ENCODE data around the gene DHRS9. TPM values are rescaled to one million over a fixed set of nuclear protein-coding genes. Genes with fewer than 3 reads are reported as not detected.

Gene DHRS9
- total RNA-seq, 1 experiment from 2014 or later = 0.21 TPM

DNA sequence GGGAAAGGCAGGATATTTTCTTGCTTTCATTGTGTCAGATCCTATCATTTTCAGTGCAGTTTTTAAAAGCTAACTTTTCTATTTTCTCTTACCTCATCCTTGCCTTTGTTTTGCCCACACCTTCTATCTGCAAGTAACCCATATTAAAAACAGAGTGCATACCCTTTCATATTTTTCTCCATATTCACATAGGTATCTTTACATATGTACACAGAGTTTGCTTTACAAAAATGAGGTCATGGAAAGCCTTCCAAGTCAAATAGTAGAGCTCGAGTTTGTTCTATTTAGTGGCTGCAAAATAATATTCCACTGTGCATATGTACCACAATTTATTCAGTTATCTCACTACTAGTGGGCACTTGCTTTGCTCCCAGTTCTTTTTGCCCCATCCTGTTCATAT is 3.9 kb upstream of the DHRS9 start:
- DNase-seq (ENCODE audit: low read depth) = no peak

DNA sequence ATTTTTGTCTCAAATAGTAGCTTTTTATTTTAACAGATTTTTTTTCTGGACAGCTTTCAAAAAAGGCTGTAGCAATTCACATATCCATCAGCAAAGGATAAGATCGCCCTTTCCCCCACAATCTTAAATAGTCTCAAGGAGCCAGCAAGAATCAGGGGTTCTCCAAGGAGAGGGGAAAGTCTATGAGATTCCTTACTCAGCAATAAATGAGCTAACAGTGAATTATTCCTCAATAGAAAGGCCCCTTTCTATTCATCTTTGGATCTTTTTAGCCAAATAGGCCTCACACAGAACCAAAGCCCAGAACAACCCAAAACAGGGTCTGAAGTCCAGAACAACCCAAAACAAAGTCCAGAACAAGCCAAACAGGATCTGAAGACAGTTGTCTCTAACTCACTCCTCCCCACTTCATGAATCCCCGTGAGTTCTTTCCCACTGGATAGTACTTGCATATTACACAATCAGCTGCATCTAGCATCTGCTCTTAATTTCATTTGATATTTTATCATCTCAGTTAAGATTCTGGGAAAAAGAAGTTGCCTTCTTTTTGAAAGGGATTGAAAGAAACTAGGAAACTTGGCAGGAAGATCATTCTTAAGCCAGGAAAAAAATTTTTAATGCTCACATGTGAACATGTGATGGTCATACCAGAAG is 3.4 kb upstream of the DHRS9 start:
- no peak for DNase-seq (ENCODE audit: low read depth)

DNA sequence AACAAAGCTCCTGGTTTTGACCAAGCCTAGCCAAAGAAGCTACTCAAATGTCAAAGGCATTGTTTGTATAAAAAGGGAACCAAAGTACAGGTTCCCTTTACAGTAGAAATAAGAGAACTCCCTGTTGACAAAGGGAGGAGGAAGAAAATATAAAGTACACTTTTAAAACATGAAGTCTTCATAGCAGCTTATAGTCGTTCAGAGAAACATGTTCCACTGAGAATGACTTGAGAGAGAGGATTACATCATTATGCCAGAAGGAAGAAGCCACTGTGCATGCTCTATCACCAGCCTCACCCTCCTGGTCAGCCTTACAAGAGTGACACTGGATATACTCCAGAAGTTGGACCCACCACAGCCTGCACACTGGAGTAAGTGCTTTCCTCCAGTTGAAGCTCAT is 2.5 kb upstream of the DHRS9 start:
- DNase-seq (ENCODE audit: low read depth) = no peak

DNA sequence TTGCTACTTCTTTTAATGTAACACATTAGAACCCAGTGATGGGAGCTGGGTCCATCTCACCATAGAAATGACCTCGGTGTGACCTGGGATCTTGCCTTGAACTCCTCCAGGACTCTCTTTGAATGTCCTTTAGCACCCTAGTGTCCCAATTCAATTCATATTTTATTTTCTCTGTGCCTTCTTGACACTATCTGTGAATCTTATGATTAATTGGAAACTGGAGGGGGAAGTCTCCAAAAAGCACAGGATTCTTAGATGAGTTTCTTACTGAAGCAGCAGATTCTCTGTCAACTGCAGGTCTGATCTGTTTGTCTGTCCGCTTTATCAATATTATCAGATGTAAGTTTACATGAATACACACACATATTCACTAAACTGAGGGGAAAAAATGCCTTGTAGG is 470 bp downstream of the DHRS9 start:
- DNase-seq (ENCODE audit: low read depth) = no peak

DNA sequence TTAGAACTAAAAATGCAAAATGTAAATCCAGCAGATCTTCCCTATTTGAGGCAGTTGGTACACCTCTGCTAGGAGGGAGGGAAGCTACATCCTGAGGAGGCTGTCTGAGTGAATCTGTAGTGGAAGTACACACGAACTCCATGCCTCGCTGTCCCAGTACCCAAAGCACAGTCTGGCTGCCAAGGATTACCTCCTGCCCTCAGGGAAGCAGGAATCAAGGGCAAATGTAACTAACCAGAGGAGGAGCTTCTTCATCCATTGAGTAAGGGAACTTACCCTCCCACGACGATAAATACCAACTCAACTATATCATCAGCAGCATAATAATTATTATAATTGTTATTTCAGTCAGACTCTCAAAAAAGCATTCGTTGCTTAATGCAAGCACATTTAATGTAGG is 2.1 kb downstream of the DHRS9 start:
- no peak for DNase-seq (ENCODE audit: low read depth)

DNA sequence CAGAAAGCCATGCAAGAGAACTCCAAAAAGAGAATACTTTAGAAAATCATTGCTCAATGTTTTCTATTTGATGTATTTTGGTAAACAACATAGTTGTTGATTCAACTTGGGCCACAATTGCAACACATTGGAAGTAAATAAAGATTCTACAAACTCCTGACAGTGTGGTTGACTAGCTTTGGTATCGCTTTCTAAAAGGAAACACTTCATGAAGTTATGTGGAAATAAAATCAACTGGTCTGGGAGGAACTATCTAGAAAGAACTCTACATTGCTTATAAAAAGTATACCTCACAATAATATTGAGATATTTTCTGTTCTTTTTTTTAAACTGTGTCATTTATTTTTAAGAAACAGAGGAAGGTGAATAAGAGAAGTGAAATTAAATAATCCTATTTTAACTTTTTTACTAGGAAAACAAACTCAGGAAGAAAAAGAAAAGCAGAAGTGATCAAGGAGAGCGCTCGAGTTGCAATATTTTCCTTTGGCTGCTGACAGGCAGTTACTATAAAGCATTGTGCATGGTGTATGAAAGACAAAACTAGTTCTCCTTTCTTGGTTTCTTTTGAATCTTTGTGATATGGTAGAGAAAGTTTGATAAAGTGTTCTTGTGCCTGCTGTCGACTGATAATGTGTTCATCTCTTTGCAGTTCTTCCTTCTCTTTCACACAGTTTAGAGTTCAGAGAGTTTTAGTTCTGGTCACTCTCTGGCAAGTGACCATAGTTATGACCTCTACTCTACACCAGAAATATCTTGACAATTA is 3.0 kb downstream of the DHRS9 start:
- no peak for DNase-seq (ENCODE audit: low read depth)

DNA sequence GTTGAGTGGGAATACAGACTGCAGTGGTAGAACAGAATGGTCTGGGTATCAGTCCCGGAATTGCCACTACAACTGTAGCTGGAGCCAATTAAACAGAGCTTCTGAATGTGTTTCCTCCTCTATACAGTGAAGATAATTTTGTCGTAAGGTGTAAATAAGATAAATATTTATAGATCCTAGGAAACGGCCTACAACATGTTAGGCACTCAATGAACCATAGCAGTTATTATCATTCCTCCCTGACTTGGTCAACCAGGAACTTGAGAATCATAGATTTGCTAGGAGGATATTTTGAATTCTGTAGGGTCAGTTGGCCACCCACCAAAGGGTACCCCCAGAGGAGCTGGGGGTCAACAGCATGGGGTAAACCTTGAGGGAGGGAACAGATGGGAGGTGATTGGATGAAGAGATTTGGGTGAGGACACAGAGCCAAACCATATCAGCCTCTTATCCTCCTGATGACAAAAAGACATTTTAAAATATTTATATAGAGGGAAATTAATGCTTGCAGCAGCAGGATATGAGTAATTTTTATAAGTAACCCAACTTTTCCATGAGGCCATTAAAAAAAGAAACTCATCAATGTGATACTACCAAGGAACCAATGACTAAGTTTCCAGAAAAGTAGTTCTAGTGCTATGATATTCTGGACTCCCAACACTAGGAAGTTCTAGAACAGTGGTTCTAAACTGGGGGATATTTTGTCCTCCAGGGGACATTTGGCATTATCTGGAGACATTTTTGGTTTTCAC is 4.0 kb downstream of the DHRS9 start:
- DNase-seq (ENCODE audit: low read depth) = peak; percentile 48

DNA sequence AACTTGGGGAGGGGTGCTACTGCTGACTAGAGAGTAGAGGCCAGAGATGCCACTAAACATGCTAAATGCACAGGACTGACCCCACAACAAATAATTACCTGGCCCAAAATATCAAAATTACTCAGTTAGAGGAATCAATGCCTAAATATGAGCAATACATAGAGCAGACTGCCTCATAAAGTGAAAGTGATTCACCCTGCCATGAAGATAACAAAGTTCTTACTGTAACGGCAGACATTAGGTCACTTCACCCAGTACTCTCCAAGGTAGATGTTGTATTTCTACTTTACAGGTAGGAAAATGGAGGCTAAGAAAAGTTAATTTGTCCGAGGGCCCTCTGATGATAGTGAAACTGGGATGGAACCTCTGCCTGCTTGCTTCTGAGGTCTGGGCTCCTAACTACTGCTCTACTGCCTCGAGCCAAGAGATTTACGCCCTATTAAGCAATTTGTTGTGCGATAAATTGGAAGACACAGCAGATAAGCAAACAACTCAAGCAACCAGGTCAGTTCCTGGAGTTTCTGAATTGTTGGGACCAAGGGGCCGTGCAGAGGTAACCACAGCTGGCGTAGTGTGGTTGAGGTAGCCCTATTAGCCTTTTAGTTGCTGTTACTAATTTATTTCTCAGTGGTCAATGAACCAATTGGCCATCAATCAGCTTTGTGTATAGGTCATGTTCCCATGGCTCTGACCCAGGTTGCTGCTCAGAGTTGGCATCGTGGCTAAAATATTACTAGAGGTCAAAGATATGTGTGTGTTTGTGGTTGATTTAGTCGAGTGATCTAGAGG is 4.8 kb downstream of the DHRS9 start:
- DNase-seq (ENCODE audit: low read depth) = no peak

DNA sequence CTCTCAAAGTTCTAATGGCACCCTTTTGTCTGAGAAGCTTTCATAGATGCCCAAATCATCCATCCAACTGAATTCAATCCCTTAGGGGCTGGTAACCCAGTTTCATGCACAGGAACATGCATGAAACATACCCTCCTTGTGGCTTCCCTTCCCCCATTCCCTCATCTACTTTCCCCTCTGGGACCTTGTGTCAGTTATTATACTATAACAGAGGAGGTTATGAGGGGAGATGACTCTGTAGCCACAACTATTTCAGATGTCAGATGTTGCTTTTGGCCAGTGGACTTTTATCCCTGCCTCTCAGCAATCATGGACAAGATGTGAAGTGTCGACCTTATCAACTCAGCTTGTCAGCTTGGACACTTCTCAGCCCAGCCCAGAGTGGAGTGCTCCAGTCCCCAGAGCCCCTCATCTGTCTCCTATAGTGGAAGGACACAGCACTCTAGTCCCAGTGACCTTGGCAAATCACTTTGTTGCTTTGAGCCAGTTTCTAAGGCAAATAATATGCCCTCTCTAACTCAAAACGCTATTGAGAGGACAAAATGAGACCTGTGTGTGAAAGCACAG is 8.4 kb downstream of the DHRS9 start:
- DNase-seq (ENCODE audit: low read depth) = no peak

DNA sequence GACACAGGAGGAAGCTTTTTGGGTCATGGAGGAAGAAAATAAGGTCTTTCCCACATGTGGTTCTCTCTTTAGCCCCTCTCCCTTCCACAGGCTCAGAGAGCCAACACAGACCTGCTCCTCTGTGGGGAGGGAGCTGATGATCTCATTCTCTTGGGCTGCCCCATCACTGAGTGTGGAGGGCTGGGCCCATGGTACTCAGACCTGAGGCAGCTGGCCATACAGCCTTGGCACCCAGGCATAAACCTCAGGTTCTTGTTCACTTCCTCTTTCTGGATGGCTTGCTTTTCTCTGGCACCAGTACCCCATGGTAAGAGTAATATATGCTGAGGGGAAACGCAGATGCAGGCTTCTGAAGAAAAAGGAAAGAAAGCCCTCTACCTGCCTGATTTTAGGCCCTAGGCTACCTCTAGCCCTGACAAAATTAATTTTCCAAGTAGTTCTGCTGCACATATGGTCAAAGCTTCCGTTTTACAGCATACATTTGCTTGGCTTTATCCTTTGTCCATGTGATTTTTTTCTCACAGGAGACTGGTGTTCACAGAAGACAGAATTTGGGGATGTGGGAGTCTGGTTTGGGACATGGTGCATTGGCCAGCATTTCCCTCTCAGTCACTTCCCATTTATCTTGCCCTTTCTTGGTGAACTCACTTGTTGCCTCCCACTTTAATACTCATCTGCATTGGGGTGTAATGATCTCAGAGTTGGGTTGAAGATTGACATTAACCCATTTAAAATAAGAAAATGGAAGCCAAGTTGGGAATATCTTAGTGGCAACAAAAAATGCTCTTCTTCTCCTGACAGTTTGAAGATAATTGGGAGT is 11.1 kb downstream of the DHRS9 start:
- peak; percentile 78 for DNase-seq (ENCODE audit: low read depth)

DNA sequence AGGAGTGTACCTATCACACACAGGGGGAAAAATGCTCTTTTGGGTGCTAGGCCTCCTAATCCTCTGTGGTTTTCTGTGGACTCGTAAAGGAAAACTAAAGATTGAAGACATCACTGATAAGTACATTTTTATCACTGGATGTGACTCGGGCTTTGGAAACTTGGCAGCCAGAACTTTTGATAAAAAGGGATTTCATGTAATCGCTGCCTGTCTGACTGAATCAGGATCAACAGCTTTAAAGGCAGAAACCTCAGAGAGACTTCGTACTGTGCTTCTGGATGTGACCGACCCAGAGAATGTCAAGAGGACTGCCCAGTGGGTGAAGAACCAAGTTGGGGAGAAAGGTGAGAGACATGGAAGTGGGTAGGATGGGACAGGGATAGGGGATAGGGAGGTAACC is 12.2 kb downstream of the DHRS9 start:
- no peak for DNase-seq (ENCODE audit: low read depth)

DNA sequence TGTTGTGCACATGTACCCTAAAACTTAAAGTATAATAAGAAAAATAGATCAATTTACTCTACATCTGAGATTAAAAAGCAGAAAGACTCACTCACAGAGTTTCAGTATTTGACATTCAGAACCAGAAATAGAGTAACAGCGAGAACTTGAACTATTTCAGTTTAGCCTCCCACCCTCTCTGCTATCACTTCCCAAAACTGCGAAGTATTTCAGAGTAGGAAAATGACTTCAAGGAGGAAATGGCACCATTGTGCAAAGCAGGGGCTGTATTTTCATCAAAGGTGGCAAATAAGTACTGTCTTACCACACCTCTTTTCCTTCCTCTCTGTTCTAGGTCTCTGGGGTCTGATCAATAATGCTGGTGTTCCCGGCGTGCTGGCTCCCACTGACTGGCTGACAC is 13.6 kb downstream of the DHRS9 start:
- no peak for DNase-seq (ENCODE audit: low read depth)

DNA sequence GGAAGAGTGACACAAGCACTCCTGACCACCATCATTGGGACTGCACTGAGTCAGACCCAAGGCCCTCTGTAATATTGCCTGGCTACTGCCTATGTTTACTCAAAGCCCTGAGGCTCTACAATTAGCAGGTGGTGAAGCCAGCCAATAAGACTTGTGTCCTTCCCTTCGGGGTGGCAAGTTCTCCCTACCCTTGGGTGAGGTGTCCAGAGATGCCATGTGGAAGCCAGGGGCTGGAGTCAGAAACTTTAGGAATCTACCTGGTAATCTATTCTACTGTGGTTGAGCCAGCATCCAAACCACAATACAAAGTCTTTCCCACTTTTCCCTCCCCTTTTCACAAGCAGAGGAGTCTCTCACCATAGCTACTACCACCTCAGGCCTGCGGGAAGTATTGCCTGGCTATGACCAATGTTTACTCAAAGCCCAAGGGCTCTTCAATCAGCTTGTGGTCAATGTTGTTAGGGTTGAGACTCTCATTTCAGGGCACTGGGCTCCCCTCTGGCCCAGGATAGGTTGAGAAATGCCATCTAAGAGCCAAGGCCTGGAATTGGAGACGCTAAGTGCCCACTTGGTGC is 17.6 kb downstream of the DHRS9 start:
- peak; percentile 74 for DNase-seq (ENCODE audit: low read depth)

DNA sequence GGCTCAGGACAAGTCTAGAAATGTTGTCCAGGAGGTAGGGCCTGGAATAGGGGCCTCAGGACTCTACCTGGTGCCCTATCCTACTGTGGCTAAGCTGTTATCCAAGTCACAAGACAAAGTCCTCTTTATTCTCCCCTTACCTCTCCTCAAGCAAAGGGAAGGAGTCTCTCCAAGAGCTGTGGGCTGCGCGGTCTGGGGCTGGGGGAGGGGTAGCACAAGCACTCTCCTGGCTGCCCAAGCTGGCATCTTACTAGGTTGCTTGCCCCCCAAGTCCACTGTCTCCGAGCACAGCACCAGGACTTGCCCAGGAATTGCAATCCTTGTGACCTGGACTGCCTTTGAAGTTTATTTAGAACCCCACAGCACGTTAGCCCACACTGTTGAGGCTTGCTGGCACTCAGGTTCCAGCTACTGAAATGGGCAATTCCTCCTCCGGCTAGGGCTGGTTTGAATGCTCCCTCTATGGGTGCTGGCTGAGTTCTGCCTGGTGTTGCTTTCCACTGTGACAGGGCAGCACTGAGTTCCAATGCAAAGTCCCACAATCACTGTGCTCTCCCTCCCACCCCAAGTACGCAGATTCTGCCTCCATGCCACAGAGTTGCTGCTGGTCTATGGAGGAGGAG is 18.5 kb downstream of the DHRS9 start:
- DNase-seq (ENCODE audit: low read depth) = no peak

DNA sequence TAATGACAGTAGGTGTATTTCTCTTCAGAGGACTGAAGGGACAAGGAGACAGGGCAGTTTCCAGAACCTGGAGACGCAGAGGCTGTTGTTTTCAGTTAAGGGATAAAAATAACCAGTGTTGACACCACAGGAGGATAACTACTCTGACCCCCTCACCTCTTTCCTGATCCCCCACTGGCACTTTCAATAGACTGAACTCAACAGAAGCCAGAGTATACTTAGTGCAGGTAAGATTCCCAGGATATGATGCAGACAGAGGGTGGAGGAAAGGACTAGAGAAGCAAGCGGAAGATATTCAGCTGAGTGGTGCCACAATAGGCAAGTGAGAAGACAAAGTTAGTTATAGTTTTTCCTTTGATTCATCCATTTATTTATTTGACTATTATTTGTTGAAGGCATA is 19.8 kb downstream of the DHRS9 start:
- no peak for DNase-seq (ENCODE audit: low read depth)

DNA sequence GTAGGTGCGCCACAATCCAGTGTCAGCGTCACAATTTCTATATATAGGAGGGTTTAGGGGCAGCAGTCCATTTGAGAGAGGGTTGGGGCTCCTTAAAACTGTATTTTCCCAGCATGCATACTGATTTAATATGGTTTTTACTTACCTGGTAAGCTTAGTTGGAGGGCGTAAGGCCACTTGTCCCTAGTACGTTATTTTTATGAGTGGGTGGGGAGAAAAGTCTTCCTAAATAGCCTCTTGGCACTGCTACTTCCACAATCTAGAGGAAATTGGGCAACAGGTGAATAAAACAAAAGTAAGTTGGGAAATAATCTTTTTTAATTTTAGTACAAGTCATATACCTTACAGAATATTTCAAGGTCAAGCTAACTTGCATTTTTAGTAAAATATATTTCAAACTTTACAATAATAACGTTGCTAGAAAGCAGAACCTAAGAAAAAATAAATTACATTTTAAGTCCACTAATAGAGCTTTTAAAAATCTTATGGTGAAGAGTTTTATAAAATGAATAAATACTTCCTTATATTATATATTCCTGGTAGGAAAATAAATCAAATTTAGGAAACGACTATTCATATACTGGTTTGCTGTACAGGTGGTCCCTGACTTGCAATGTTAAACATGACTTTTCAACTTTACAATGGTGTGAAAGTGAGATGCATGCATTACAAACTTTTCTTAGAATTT is 20.9 kb downstream of the DHRS9 start:
- no peak for DNase-seq (ENCODE audit: low read depth)

DNA sequence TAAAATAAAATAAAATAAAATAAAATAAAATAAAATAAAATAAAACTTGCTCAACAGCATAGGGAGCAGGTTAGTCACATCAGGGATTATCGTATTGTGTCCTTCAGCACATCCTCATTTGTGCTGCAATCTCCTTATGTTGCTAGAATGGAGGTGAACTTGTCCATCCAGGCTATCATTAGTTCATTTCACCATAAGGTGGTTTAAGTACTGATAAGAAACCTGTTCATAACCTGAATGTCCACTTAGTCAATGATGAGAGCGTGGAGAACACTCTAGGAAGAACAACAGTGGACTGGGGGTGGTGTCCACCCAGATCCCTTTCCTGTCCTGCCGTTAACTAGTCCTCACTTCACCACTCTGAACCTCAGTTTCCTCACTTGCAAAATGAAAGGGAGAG is 21.9 kb downstream of the DHRS9 start:
- no peak for DNase-seq (ENCODE audit: low read depth)

DNA sequence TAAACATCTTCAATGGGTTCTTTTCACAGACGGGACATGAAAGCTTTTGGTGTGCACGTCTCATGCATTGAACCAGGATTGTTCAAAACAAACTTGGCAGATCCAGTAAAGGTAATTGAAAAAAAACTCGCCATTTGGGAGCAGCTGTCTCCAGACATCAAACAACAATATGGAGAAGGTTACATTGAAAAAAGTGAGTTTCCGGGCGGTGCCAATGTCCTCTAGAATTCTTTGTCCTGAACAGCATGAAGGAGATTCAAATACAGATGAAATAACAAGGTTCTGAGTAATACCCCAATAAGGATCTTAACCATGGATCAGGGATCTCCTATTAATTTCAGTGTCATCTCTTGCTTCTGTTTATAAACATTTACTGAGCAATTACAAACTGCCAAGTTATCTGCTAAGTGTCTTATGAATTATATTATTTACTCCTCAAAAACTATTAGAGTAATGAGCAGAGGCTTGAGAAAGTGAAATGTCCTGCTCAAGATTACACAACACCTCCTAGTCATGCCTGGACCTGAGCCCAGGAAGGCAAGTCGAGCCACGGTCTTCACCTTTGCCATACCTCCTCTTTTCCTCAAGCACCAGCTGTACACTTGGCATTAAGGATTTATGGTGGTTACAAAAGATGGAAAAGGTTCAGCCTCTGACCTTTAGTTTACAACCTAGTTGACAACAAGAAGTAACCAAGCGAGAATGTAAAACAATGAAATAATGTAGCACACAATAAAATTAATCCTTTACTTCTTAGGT is 22.6 kb downstream of the DHRS9 start:
- DNase-seq (ENCODE audit: low read depth) = peak; percentile 60

All from HT1080 (cell line).